H1 (cell line): ENCODE data around the gene RSPO3. TPM values are rescaled to one million over a fixed set of nuclear protein-coding genes. Genes with fewer than 3 reads are reported as not detected.

Experiments
- CTCF ChIA-PET: fragments of 300-600 bp; sonication (Branson Sonifier 250); formaldehyde crosslinking; loops from one replicate; lab custom pipeline; 2021; ENCODE audit not compliant: partially characterized antibody; lab: Charles Lee
- POLR2A ChIA-PET: fragments of 300-600 bp; sonication (Branson Sonifier 250); formaldehyde crosslinking; loops from one replicate; lab custom pipeline; 2021; ENCODE audit warnings: inconsistent platforms; ENCODE audit not compliant: partially characterized antibody; lab: Charles Lee
- DNase-seq, 2 experiments: peaks; one replicate each; pipeline versions ENCODE4 v3.0.0 to v3.0.0-alpha.2; 2010 to 2022; ENCODE audit warnings: low spot score in 2 of 2, low read depth in 1 of 2, mixed read lengths in 1 of 2
- FAIRE-seq: peaks from 2 replicates; lab custom pipeline; 2011; peaks lifted over from hg19 to GRCh38; lab: Jason Lieb, UNC
- H2AFZ ChIP-seq: 2 replicates; pipeline ENCODE4 v1.8.1; 2012; ENCODE audit warnings: low read length, inconsistent platforms
- H2AK5ac ChIP-seq: 2 replicates; pipeline ENCODE4 v1.6.1; 2013; ENCODE audit warnings: low read depth, low read length
- H2BK120ac ChIP-seq: replicated peaks from 2 replicates; pipeline ENCODE3; 2013; ENCODE audit warnings: low read depth, low read length, inconsistent platforms
- H2BK12ac ChIP-seq: 2 replicates; pipeline ENCODE4 v1.6.1; 2013; ENCODE audit warnings: low read depth, low read length
- H2BK15ac ChIP-seq: 2 replicates; pipeline ENCODE4 v1.6.1; 2013; ENCODE audit warnings: low read length
- H2BK20ac ChIP-seq: 2 replicates; pipeline ENCODE4 v1.6.1; 2013; ENCODE audit warnings: low read length
- H2BK5ac ChIP-seq: 2 replicates; pipeline ENCODE4 v1.6.1; 2013; ENCODE audit warnings: low read depth, low read length
- H3K14ac ChIP-seq: 2 replicates; pipeline ENCODE4 v1.6.1; 2013; ENCODE audit warnings: inconsistent platforms; ENCODE audit not compliant: insufficient read length
- H3K18ac ChIP-seq: 2 replicates; pipeline ENCODE4 v1.6.1; 2013; ENCODE audit warnings: low read length; ENCODE audit errors: extremely low read depth
- H3K23ac ChIP-seq: 2 replicates; pipeline ENCODE4 v1.6.1; 2013; ENCODE audit warnings: inconsistent platforms; ENCODE audit not compliant: insufficient read length
- H3K23me2 ChIP-seq: 2 replicates; pipeline ENCODE4 v1.6.1; 2013; ENCODE audit warnings: low read depth, low read length
- H3K27ac ChIP-seq: 2 replicates; pipeline ENCODE4 v1.6.1; 2011; ENCODE audit warnings: low read depth, low read length, inconsistent platforms
- H3K27me3 ChIP-seq, 4 experiments: replicated peaks in 1 of 4; 1 replicate in 1 of 4; 2 replicates in 3 of 4; pipeline versions ENCODE4 v1.6.1 to v1.8.1; 2011 to 2013; ENCODE audit warnings: low read length in 3 of 4, mild to moderate bottlenecking in 3 of 4, inconsistent platforms in 2 of 4, mixed read lengths in 2 of 4, moderate library complexity in 1 of 4; ENCODE audit not compliant: control insufficient read depth in 3 of 4, insufficient read depth in 3 of 4; ENCODE audit errors: extremely low read depth in 1 of 4
- H3K36me3 ChIP-seq, 4 experiments: 2 replicates each; pipeline versions ENCODE4 v1.6.1 to v1.8.1; 2011 to 2013; ENCODE audit warnings: mild to moderate bottlenecking in 4 of 4, low read length in 3 of 4, moderate library complexity in 2 of 4, control low read depth in 1 of 4, inconsistent platforms in 1 of 4; ENCODE audit not compliant: insufficient read depth in 4 of 4, control insufficient read depth in 2 of 4
- H3K4ac ChIP-seq: replicated peaks from 2 replicates; pipeline ENCODE3; 2013; ENCODE audit warnings: low read length, low read depth, mixed read lengths, inconsistent platforms; ENCODE audit not compliant: insufficient read length
- H3K4me1 ChIP-seq, 4 experiments: replicated peaks in 1 of 4; 1 replicate in 1 of 4; 2 replicates in 3 of 4; pipeline versions ENCODE4 v1.6.1 to v1.8.1; 2011 to 2013; ENCODE audit warnings: low read length in 3 of 4, inconsistent platforms in 2 of 4, mixed read lengths in 1 of 4; ENCODE audit not compliant: insufficient read depth in 4 of 4, control insufficient read depth in 3 of 4
- H3K4me2 ChIP-seq, 2 experiments: 2 replicates each; pipeline versions ENCODE4 v1.6.1 to v1.8.1; 2011 to 2013; ENCODE audit warnings: low read depth in 2 of 2, low read length in 2 of 2, control low read depth in 1 of 2, inconsistent platforms in 1 of 2, mild to moderate bottlenecking in 1 of 2; ENCODE audit not compliant: insufficient read depth in 1 of 2
- H3K4me3 ChIP-seq, 4 experiments: fragments of 200-600, 300-600 bp in 1 of 4; sonication (generic), shearing (Covaris generic), sonication (Bioruptor Twin) in 1 of 4; 2 replicates each; pipeline versions ENCODE4 v1.5.1 to v1.8.1; 2011 to 2016; ENCODE audit warnings: low read length in 4 of 4, low read depth in 3 of 4, control low read depth in 2 of 4, inconsistent platforms in 2 of 4, mild to moderate bottlenecking in 2 of 4, mixed read lengths in 1 of 4, moderate library complexity in 1 of 4; ENCODE audit not compliant: insufficient read depth in 2 of 4; ENCODE audit errors: extremely low read depth in 1 of 4
- H3K56ac ChIP-seq: replicated peaks from 2 replicates; pipeline ENCODE3; 2013; ENCODE audit warnings: low read depth, mild to moderate bottlenecking, mixed read lengths, low read length, inconsistent platforms; ENCODE audit not compliant: insufficient read length
- H3K79me1 ChIP-seq: 2 replicates; pipeline ENCODE4 v1.6.1; 2013; ENCODE audit warnings: low read depth, low read length, control low read depth
- H3K79me2 ChIP-seq, 2 experiments: 2 replicates each; pipeline versions ENCODE4 v1.6.1 to v1.8.1; 2012 to 2013; ENCODE audit warnings: low read length in 2 of 2, mild to moderate bottlenecking in 2 of 2, inconsistent platforms in 1 of 2; ENCODE audit not compliant: insufficient read depth in 2 of 2, control insufficient read depth in 1 of 2
- H3K9ac ChIP-seq, 4 experiments: replicated peaks in 1 of 4; 1 replicate in 1 of 4; 2 replicates in 3 of 4; pipeline versions ENCODE4 v1.6.1 to v1.8.1; 2011 to 2013; ENCODE audit warnings: low read depth in 3 of 4, low read length in 3 of 4, control low read depth in 2 of 4, mild to moderate bottlenecking in 2 of 4, moderate library complexity in 2 of 4, inconsistent platforms in 1 of 4; ENCODE audit errors: extremely low read depth in 1 of 4
- H3K9me3 ChIP-seq, 2 experiments: 2 replicates each; pipeline versions ENCODE4 v1.6.1 to v1.8.1; 2012 to 2013; ENCODE audit warnings: mild to moderate bottlenecking in 2 of 2, moderate library complexity in 2 of 2, control low read depth in 1 of 2, inconsistent platforms in 1 of 2, low read depth in 1 of 2, low read length in 1 of 2, mixed read lengths in 1 of 2; ENCODE audit not compliant: insufficient read depth in 2 of 2
- H4K20me1 ChIP-seq, 2 experiments: replicated peaks in 1 of 2; 2 replicates each; pipeline versions ENCODE3 to v1.8.1; 2011 to 2013; ENCODE audit warnings: inconsistent platforms in 2 of 2, low read length in 2 of 2, mild to moderate bottlenecking in 1 of 2; ENCODE audit not compliant: insufficient read depth in 2 of 2, control insufficient read depth in 1 of 2
- H4K5ac ChIP-seq: 2 replicates; pipeline ENCODE4 v1.6.1; 2013; ENCODE audit warnings: low read length, low read depth, mixed read lengths, inconsistent platforms; ENCODE audit not compliant: insufficient read length
- H4K8ac ChIP-seq: 2 replicates; pipeline ENCODE4 v1.8.0; 2013; ENCODE audit warnings: mild to moderate bottlenecking, moderate library complexity, low read length, inconsistent platforms; ENCODE audit not compliant: insufficient read depth; ENCODE audit errors: extremely low read depth
- H4K91ac ChIP-seq: replicated peaks from 2 replicates; pipeline ENCODE3; 2013; ENCODE audit warnings: low read length, mixed read lengths, inconsistent platforms; ENCODE audit not compliant: insufficient read length
- BRCA1 ChIP-seq: IDR thresholded peaks from 2 replicates; pipeline ENCODE4 v1.6.1; 2012; ENCODE audit warnings: low read depth, low read length, improper control_type of control experiment
- CHD1 ChIP-seq: IDR thresholded peaks from 2 replicates; pipeline ENCODE4 v1.6.1; 2012; ENCODE audit warnings: low read depth, low read length, improper control_type of control experiment
- CTCF ChIP-seq, 3 experiments: IDR thresholded peaks; 1 replicate in 2 of 3; 2 replicates in 1 of 3; pipeline versions ENCODE4 v1.5.1 to v1.6.1; 2011; ENCODE audit warnings: low read length in 3 of 3, mild to moderate bottlenecking in 3 of 3, inconsistent platforms in 2 of 3, low read depth in 1 of 3, moderate library complexity in 1 of 3; ENCODE audit not compliant: insufficient read depth in 1 of 3; ENCODE audit errors: control extremely low read depth in 1 of 3
- GABPA ChIP-seq: IDR thresholded peaks from 2 replicates; pipeline ENCODE4 v1.6.1; 2011; ENCODE audit warnings: mild to moderate bottlenecking, low read length, moderate library complexity, borderline replicate concordance; ENCODE audit not compliant: insufficient read depth
- NRF1 ChIP-seq: IDR thresholded peaks from 2 replicates; pipeline ENCODE4 v1.6.1; 2011; ENCODE audit warnings: mild to moderate bottlenecking, low read depth, low read length, improper control_type of control experiment
- PHF8 ChIP-seq: fragments of 200-600 bp; sonication (generic); conservative IDR thresholded peaks from 2 replicates; pipeline ENCODE4 v1.7.1; 2012; ENCODE audit warnings: low read depth, mild to moderate bottlenecking, inconsistent platforms, low read length, moderate library complexity
- SIN3A ChIP-seq, 2 experiments: IDR thresholded peaks in 1 of 2; conservative IDR thresholded peaks in 1 of 2; 2 replicates each; pipeline ENCODE4 v1.6.1; 2011 to 2012; ENCODE audit warnings: low read length in 2 of 2, improper control_type of control experiment in 1 of 2, low read depth in 1 of 2, mild to moderate bottlenecking in 1 of 2
- SP2 ChIP-seq: IDR thresholded peaks from 2 replicates; pipeline ENCODE4 v1.6.1; 2012; ENCODE audit warnings: mild to moderate bottlenecking, low read length, inconsistent platforms
- SP4 ChIP-seq: IDR thresholded peaks from 2 replicates; pipeline ENCODE4 v1.6.1; 2012; ENCODE audit warnings: low read length, inconsistent platforms
- TAF7 ChIP-seq: optimal IDR thresholded peaks from 2 replicates; pipeline ENCODE3; 2011; ENCODE audit warnings: low read depth, mild to moderate bottlenecking, inconsistent platforms, low read length, moderate library complexity, borderline replicate concordance
- TBP ChIP-seq: IDR thresholded peaks from 2 replicates; pipeline ENCODE4 v1.6.1; 2011; ENCODE audit warnings: low read depth, low read length, improper control_type of control experiment
- TCF12 ChIP-seq: IDR thresholded peaks from 2 replicates; pipeline ENCODE4 v1.6.1; 2011; ENCODE audit warnings: low read depth, mild to moderate bottlenecking, low read length
- WGBS, 2 experiments: shearing (Covaris generic) in 1 of 2; methylation state at CpG; one replicate each; pipeline versions ENCODE4 v1.1.6 to v1.1.7; 2013 to 2015; ENCODE audit warnings: low lambda C conversion rate in 2 of 2, mixed read lengths in 2 of 2, inconsistent platforms in 1 of 2, low coverage in 1 of 2, missing lambda C conversion rate in 1 of 2; ENCODE audit not compliant: insufficient replicate concordance in 2 of 2, insufficient coverage in 1 of 2, insufficient read length in 1 of 2; ENCODE audit errors: extremely low coverage in 1 of 2, missing lambda C conversion rate in 1 of 2; 5-methylcytosine and 5-hydroxymethylcytosine counted together
- polyA plus RNA-seq, 7 experiments: library from polyadenylated mRNA; depleted of rRNA in 3 of 7; stranded (reverse) in 5 of 7; unstranded in 2 of 7; fragments of >200 nt in 5 of 7; fragments of 200-250 nt in 2 of 7; gene quantifications; 1 replicate in 5 of 7; 2 replicates in 1 of 7; 4 replicates in 1 of 7; pipeline versions ENCODE4 v1.2.1 to v1.2.3, GENCODE V29; 2011 to 2013; ENCODE audit warnings: missing spikeins in 2 of 7, mixed read lengths in 2 of 7
- total RNA-seq: library from RNA; stranded (reverse); fragmentation: NEBNext Ultra II Directional; extraction: Animal tissue kit (Norgen Biotek cat#: 25700); gene quantifications from 2 replicates; pipeline ENCODE4 v1.2.1, GENCODE V29; 2021

The RSPO3 gene
- total and polyA plus RNA-seq, 2 of the 8 experiments (the other 6 are each of a cell fraction or from before 2014, with no cell fraction given) = not detected

- Histone ChIP-seq H2BK12ac (no peak overlapping the region), H3K27ac (no peak overlapping the region), H4K20me1 (no peaks in the 10 kb centered on the region), H3K79me1 (no peaks in the 10 kb centered on the region), H4K8ac (no peak overlapping the region), H2AFZ (no peak overlapping the region), H3K9ac (no peak overlapping the region), H2BK20ac (no peak overlapping the region), H4K91ac (no peak overlapping the region), H3K4me1 (no peaks in the 10 kb centered on the region), H3K79me2 (no peaks in the 10 kb centered on the region), H3K36me3 (no peaks in the 10 kb centered on the region), H3K4me3 (no peak overlapping the region), H3K9me3 (no peaks in the 10 kb centered on the region), H3K18ac (no peak overlapping the region), H2BK120ac (no peak overlapping the region), H3K56ac (no peak overlapping the region), H2AK5ac (no peak overlapping the region), H3K14ac (no peak overlapping the region), H3K27me3 (no peaks in the 10 kb centered on the region), H2BK15ac (no peak overlapping the region), H3K23me2 (no peaks in the 10 kb centered on the region; the same call in 1 of the 2 replicates), H3K23ac (no peak overlapping the region), H3K4ac (no peak overlapping the region), H3K4me2 (no peak overlapping the region), H4K5ac (no peak overlapping the region), H2BK5ac (no peak overlapping the region)
- no peak for FAIRE-seq
- ChIA-PET CTCF (interaction anchor here (1.1 to 1.8 kb wide), 2 partner anchors 8 to 147 kb away, joined by 3 to 7 read pairs; no protein-coding TSS in a partner anchor), POLR2A (no interaction called here)
- no peak for DNase-seq
- WGBS, 2 experiments = 91% methylated on average over 3 of the region's 3 CpGs; no CpG with 5 or more reads in 1 of the 2 experiments
- no peak for TF ChIP-seq GABPA
- no peak for TF ChIP-seq PHF8
- TF ChIP-seq CTCF (IDR thresholded peaks at IDR 0.05; ENCODE audit: control extremely low read depth in 1 of 3, insufficient read depth in 1 of 3, low read depth in 1 of 3, low read length in 3 of 3) = no peak
- TF ChIP-seq TBP = no peak
- TF ChIP-seq SIN3A (conservative IDR thresholded peaks at IDR 0.05 in 1 of 2, IDR thresholded peaks at IDR 0.05 in 1 of 2; ENCODE audit: low read depth in 1 of 2, low read length in 2 of 2) = no peak
- no peak for TF ChIP-seq TAF7
- no peak for TF ChIP-seq SP4
- TF ChIP-seq CHD1 = no peak
- TF ChIP-seq BRCA1 = no peak
- TF ChIP-seq TCF12 = no peak
- no peak for TF ChIP-seq SP2
- no peak for TF ChIP-seq NRF1
These were observed 15.6 kb upstream of the RSPO3 start for GRCh38 chr6:127102859-127103258.
